GM12878 (cell line): Measurements from ENCODE around the gene ZNF777. TPM values are rescaled to one million over a fixed set of nuclear protein-coding genes. Genes with fewer than 3 reads are reported as not detected.
A peak's percentile ranks its signal among the peaks of the same experiment; 100 is the strongest.

Experiments used
- ATAC-seq: fragments of 200-7000 bp; cut with Tn5 transposase; 3 replicates; pipeline ENCODE4 v1.9.1; 2020; ENCODE audit warnings: mild to moderate bottlenecking, moderate library complexity
- BruUV-seq: library from RNA; stranded (reverse); fragments of 400-500 nt; replicated peaks from 2 replicates; lab custom pipeline; 2021; lab: Mats Ljungman, UMichigan
- CTCF ChIA-PET: fragments of 300-600 bp; sonication (Branson Sonifier 250); formaldehyde crosslinking; extraction: SDS; loops from one replicate; lab custom pipeline; 2021; ENCODE audit warnings: inconsistent platforms; lab: Yijun Ruan, JAX
- POLR2A ChIA-PET: fragments of 350-600 bp; formaldehyde crosslinking; extraction: SDS; loops from one replicate; lab custom pipeline; 2021; ENCODE audit warnings: inconsistent platforms; lab: Charles Lee
- RAD21 ChIA-PET: fragments of 300-600 bp; sonication (Branson Sonifier 250); formaldehyde crosslinking; loops from one replicate; lab custom pipeline; 2023; ENCODE audit warnings: antibody characterized with exemption; ENCODE audit not compliant: unreplicated experiment; lab: Charles Lee
- SMC1A ChIA-PET: fragments of 300-600 bp; sonication (Branson Sonifier 250); formaldehyde crosslinking; loops from one replicate; lab custom pipeline; 2023; ENCODE audit not compliant: unreplicated experiment, uncharacterized antibody; lab: Charles Lee
- DNase-seq: peaks from one replicate; pipeline ENCODE4 v3.0.0-alpha.2; 2011; ENCODE audit warnings: low read depth, low spot score
- FAIRE-seq: peaks from 3 replicates; lab custom pipeline; 2011; peaks lifted over from hg19 to GRCh38; lab: Jason Lieb, UNC
- H2AFZ ChIP-seq: 2 replicates; pipeline ENCODE4 v1.6.0; 2011; ENCODE audit warnings: low read depth, low read length, control low read depth; ENCODE audit not compliant: control insufficient read depth
- H3K27ac ChIP-seq: 2 replicates; pipeline ENCODE4 v1.5.1; 2011; ENCODE audit warnings: control low read depth; ENCODE audit not compliant: control insufficient read depth, insufficient read depth
- H3K27me3 ChIP-seq, 2 experiments: replicated peaks in 1 of 2; 2 replicates each; pipeline versions ENCODE4 v1.6.0 to v1.6.1; 2011; ENCODE audit warnings: low read length in 1 of 2; ENCODE audit not compliant: control insufficient read depth in 2 of 2, insufficient read depth in 2 of 2
- H3K36me3 ChIP-seq, 2 experiments: 2 replicates each; pipeline ENCODE4 v1.5.1; 2011; ENCODE audit warnings: low read length in 1 of 2; ENCODE audit not compliant: control insufficient read depth in 2 of 2, insufficient read depth in 2 of 2
- H3K4me1 ChIP-seq: 2 replicates; pipeline ENCODE4 v1.6.1; 2011; ENCODE audit warnings: mild to moderate bottlenecking, low read length, moderate library complexity, mixed read lengths; ENCODE audit not compliant: control insufficient read depth, insufficient read depth
- H3K4me2 ChIP-seq: 2 replicates; pipeline ENCODE4 v1.6.0; 2011; ENCODE audit warnings: control low read depth; ENCODE audit not compliant: control insufficient read depth, insufficient read depth
- H3K4me3 ChIP-seq: fragments of 200-600 bp; sonication (generic); 2 replicates; pipeline ENCODE4 v1.5.1; 2016
- H3K79me2 ChIP-seq: 2 replicates; pipeline ENCODE4 v1.6.0; 2011; ENCODE audit warnings: low read length; ENCODE audit not compliant: control insufficient read depth, insufficient read depth
- H3K9ac ChIP-seq: 2 replicates; pipeline ENCODE4 v1.8.0; 2011; ENCODE audit warnings: low read length, control low read depth, mixed read lengths; ENCODE audit not compliant: control insufficient read depth, insufficient read depth
- H3K9me3 ChIP-seq: replicated peaks from 3 replicates; pipeline ENCODE4 v1.5.1; 2011; ENCODE audit warnings: mild to moderate bottlenecking, low read length; ENCODE audit not compliant: control insufficient read depth, insufficient read depth
- H4K20me1 ChIP-seq: 2 replicates; pipeline ENCODE4 v1.6.0; 2011; ENCODE audit not compliant: control insufficient read depth, insufficient read depth
- ATF7 ChIP-seq: fragments of 450-650 bp; IDR thresholded peaks from 2 replicates; pipeline ENCODE4 v1.6.1; 2016; ENCODE audit warnings: low read depth, mild to moderate bottlenecking
- CBX3 ChIP-seq: fragments of 200-600 bp; sonication (generic); IDR thresholded peaks from 2 replicates; pipeline ENCODE4 v1.6.1; 2016; ENCODE audit warnings: low read depth, borderline replicate concordance
- CREB1 ChIP-seq: IDR thresholded peaks from 2 replicates; pipeline ENCODE4 v1.6.1; 2012; ENCODE audit warnings: low read depth, mild to moderate bottlenecking, inconsistent platforms
- EGR1 ChIP-seq, 2 experiments: IDR thresholded peaks; 1 replicate in 1 of 2; 2 replicates in 1 of 2; pipeline ENCODE4 v1.6.1; 2011 to 2012; ENCODE audit warnings: low read depth in 2 of 2, low read length in 2 of 2, borderline replicate concordance in 1 of 2, mild to moderate bottlenecking in 1 of 2, moderate library complexity in 1 of 2
- EZH2 ChIP-seq: IDR thresholded peaks from 2 replicates; pipeline ENCODE4 v1.6.1; 2012; ENCODE audit warnings: low read depth, mild to moderate bottlenecking, control low read depth, inconsistent platforms, low read length, borderline replicate concordance; ENCODE audit not compliant: control insufficient read depth
- JUND ChIP-seq: IDR thresholded peaks from 2 replicates; pipeline ENCODE4 v1.6.1; 2012; ENCODE audit warnings: low read depth, mild to moderate bottlenecking, low read length, improper control_type of control experiment, moderate library complexity
- KAT2A ChIP-seq: conservative IDR thresholded peaks from 2 replicates; pipeline ENCODE4 v1.6.1; 2011; ENCODE audit warnings: low read depth, low read length; ENCODE audit not compliant: control insufficient read depth
- PML ChIP-seq: IDR thresholded peaks from 2 replicates; pipeline ENCODE4 v1.6.1; 2012; ENCODE audit warnings: low read length, inconsistent platforms
- SIN3A ChIP-seq: IDR thresholded peaks from 2 replicates; pipeline ENCODE4 v1.6.1; 2012; ENCODE audit warnings: low read depth, low read length, improper control_type of control experiment
- SREBF1 ChIP-seq: IDR thresholded peaks from 2 replicates; pipeline ENCODE4 v1.6.1; 2012; ENCODE audit warnings: mild to moderate bottlenecking, low read length
- WGBS: methylation state at CpG from one replicate; pipeline ENCODE4 v1.1.6; 2016; ENCODE audit warnings: low lambda C conversion rate; ENCODE audit not compliant: insufficient replicate concordance, insufficient coverage; ENCODE audit errors: missing lambda C conversion rate; 5-methylcytosine and 5-hydroxymethylcytosine counted together
- in situ Hi-C: fragments of 300-500 bp; cut with MboI; formaldehyde crosslinking; loops from 9 replicates; pipeline ENCODE4 v1.14.3; 2018; ENCODE audit warnings: mixed read lengths
- intact Hi-C: fragments of 100-400 bp; cut with micrococcal nuclease; formaldehyde crosslinking; loops from one replicate; pipeline ENCODE4 v1.14.2; 2022; ENCODE audit not compliant: unreplicated experiment
- polyA plus RNA-seq, 11 experiments: library from polyadenylated mRNA; depleted of rRNA in 4 of 11; unstranded in 6 of 11; stranded (reverse) in 5 of 11; fragments of >200 nt; fragmentation: Nextera tagmentation in 4 of 11; fragmentation: Illumina TruSeq in 1 of 11; extraction: Ambion mirVana in 4 of 11; extraction: Trizol in 1 of 11; gene quantifications; 1 replicate in 1 of 11; 2 replicates in 10 of 11; pipeline versions ENCODE4 v1.2.1 to v1.2.3, GENCODE V29; 2011 to 2016; ENCODE audit warnings: inconsistent platforms in 2 of 11, missing spikeins in 2 of 11, low read depth in 1 of 11
- total RNA-seq, 4 experiments: library from RNA; depleted of rRNA in 3 of 4; stranded (reverse); fragments of >200 nt in 3 of 4; fragmentation: Illumina TruSeq in 1 of 4; extraction: Trizol in 1 of 4; gene quantifications; 2 replicates each; pipeline versions ENCODE4 v1.2.1 to v1.2.3, GENCODE V29; 2013 to 2021
- TF ChIP-seq, protein P1 (sequence below): IDR thresholded peaks from 2 replicates; pipeline ENCODE4 v1.6.1; 2011; ENCODE audit warnings: low read depth, low read length, improper control_type of control experiment, borderline replicate concordance
- TF ChIP-seq, protein P2 (sequence below): fragments of 450-650 bp; IDR thresholded peaks from 2 replicates; pipeline ENCODE4 v1.6.1; 2017; ENCODE audit warnings: borderline replicate concordance
- TF ChIP-seq, protein P3 (sequence below): IDR thresholded peaks from 2 replicates; pipeline ENCODE4 v1.6.1; 2011; ENCODE audit warnings: low read depth, mild to moderate bottlenecking, low read length, moderate library complexity, borderline replicate concordance; ENCODE audit errors: extremely low read depth
- TF ChIP-seq, protein P4 (sequence below): fragments of 450-650 bp; IDR thresholded peaks from 2 replicates; pipeline ENCODE4 v1.6.1; 2017; ENCODE audit warnings: mild to moderate bottlenecking, moderate library complexity

Gene ZNF777
- total and polyA plus RNA-seq, 10 of the 15 experiments (the other 5 are each of a cell fraction or from before 2014, with no cell fraction given), result 0.03 to 16.0 (median 3.7) TPM

DNA sequence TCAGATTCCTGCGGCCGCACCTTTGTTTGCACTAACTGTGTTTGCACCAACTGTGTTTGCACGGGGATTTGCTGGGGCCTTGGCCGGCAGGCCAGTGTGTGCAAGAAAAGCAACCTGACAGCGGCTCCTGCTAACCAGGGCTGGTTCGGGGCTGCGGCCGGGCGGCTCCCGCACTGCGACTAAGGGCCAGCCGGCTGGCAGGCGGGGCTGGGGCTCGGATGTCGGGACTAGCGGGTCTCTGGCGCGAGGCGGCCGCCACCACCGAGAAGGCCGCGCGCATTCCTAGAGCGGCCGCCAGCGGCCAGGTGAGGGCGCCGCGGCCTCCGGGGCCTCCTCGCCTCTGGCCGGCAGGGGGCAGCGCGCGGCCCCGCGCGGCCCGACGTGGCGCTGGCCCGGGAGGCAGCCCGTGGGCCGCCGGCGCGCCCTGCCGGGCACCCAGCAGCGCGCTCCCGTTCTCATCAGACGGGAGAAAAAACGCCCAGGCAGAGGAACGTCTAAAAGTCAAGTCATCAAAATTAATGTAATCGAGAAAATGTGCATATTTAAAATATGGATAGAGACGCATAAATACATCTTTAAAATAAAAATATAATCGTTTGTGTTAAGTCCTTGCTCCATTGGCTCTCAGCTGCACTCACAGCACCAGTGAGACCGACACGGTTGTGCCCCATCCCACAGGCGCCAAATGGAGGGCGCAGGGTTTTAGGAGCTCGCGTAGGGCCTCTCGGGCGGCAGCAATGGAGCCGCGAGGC, 38.5 kb downstream of the ZNF777 start:
- CTCF ChIA-PET, result interaction anchor here (0.6 to 2.1 kb wide), 19 partner anchors 11 to 241 kb away, joined by 3 to 12 read pairs (median 4); partner anchors contain the start of genes ZNF777 and ZNF783
- H3K9ac ChIP-seq, result peak overlapping the region; percentile 44; the same call in 1 of the 2 replicates
- SMC1A ChIA-PET, result interaction anchor here (1.0 to 1.6 kb wide), 3 partner anchors 138 to 204 kb away, joined by 3 to 6 read pairs (median 3); no protein-coding TSS in a partner anchor
- TF ChIP-seq KAT2A (no peak), JUND (no peak), CBX3 (no peak), EZH2 (no peak), CREB1 (0 out of 2 replicates have a peak, but pooled peaks have one; percentile 22), PML (no peak), ATF7 (no peak), SIN3A (no peak), EGR1 (IDR thresholded peaks at IDR 0.05; ENCODE audit: borderline replicate concordance in 1 of 2, low read depth in 2 of 2, low read length in 2 of 2) (peak in 1 of 2 experiments; percentile 62; a peak in 1 of 3 replicates), SREBF1 (no peak)
- TF ChIP-seq, protein P1, sequence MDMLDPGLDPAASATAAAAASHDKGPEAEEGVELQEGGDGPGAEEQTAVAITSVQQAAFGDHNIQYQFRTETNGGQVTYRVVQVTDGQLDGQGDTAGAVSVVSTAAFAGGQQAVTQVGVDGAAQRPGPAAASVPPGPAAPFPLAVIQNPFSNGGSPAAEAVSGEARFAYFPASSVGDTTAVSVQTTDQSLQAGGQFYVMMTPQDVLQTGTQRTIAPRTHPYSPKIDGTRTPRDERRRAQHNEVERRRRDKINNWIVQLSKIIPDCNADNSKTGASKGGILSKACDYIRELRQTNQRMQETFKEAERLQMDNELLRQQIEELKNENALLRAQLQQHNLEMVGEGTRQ, result no peak
- TF ChIP-seq, protein P2, sequence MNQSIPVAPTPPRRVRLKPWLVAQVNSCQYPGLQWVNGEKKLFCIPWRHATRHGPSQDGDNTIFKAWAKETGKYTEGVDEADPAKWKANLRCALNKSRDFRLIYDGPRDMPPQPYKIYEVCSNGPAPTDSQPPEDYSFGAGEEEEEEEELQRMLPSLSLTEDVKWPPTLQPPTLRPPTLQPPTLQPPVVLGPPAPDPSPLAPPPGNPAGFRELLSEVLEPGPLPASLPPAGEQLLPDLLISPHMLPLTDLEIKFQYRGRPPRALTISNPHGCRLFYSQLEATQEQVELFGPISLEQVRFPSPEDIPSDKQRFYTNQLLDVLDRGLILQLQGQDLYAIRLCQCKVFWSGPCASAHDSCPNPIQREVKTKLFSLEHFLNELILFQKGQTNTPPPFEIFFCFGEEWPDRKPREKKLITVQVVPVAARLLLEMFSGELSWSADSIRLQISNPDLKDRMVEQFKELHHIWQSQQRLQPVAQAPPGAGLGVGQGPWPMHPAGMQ, result no peak
- TF ChIP-seq, protein P3, sequence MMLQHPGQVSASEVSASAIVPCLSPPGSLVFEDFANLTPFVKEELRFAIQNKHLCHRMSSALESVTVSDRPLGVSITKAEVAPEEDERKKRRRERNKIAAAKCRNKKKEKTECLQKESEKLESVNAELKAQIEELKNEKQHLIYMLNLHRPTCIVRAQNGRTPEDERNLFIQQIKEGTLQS, result no peak
- TF ChIP-seq, protein P4, sequence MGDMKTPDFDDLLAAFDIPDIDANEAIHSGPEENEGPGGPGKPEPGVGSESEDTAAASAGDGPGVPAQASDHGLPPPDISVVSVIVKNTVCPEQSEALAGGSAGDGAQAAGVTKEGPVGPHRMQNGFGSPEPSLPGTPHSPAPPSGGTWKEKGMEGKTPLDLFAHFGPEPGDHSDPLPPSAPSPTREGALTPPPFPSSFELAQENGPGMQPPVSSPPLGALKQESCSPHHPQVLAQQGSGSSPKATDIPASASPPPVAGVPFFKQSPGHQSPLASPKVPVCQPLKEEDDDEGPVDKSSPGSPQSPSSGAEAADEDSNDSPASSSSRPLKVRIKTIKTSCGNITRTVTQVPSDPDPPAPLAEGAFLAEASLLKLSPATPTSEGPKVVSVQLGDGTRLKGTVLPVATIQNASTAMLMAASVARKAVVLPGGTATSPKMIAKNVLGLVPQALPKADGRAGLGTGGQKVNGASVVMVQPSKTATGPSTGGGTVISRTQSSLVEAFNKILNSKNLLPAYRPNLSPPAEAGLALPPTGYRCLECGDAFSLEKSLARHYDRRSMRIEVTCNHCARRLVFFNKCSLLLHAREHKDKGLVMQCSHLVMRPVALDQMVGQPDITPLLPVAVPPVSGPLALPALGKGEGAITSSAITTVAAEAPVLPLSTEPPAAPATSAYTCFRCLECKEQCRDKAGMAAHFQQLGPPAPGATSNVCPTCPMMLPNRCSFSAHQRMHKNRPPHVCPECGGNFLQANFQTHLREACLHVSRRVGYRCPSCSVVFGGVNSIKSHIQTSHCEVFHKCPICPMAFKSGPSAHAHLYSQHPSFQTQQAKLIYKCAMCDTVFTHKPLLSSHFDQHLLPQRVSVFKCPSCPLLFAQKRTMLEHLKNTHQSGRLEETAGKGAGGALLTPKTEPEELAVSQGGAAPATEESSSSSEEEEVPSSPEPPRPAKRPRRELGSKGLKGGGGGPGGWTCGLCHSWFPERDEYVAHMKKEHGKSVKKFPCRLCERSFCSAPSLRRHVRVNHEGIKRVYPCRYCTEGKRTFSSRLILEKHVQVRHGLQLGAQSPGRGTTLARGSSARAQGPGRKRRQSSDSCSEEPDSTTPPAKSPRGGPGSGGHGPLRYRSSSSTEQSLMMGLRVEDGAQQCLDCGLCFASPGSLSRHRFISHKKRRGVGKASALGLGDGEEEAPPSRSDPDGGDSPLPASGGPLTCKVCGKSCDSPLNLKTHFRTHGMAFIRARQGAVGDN, result no peak

More for the DNA sequence above, 38.5 kb downstream of the ZNF777 start:
- H3K4me2 ChIP-seq, result peak overlapping the region; percentile 94
- no TSS peak for BruUV-seq
- ChIA-PET RAD21 (interaction anchor here (0.6 to 2.7 kb wide), 8 partner anchors 12 to 203 kb away, joined by 3 to 9 read pairs (median 4); partner anchors contain the start of gene ZNF783), POLR2A (interaction anchor here (0.5 to 0.6 kb wide), 2 partner anchors 162 to 1929 kb away, joined by 3 read pairs; no protein-coding TSS in a partner anchor)
- no peaks in the 10 kb centered on the region for H4K20me1 ChIP-seq
- peak overlapping the region; percentile 93 for H2AFZ ChIP-seq
- peak overlapping the region; percentile 57 for H3K4me3 ChIP-seq
- H3K27ac ChIP-seq, result no peak overlapping the region
- ATAC-seq (peak; percentile 98), FAIRE-seq (no peak), DNase-seq (peak; percentile 9)
- WGBS, result 2% methylated on average over 68 of the region's 68 CpGs
- no peaks in the 10 kb centered on the region for H3K4me1 ChIP-seq
- no peaks in the 10 kb centered on the region for H3K36me3 ChIP-seq
- no peaks in the 10 kb centered on the region for H3K9me3 ChIP-seq
- in situ Hi-C loops (no loop called here), intact Hi-C loops (loop anchor here (1.0 to 10.0 kb wide), 7 partner anchors 35 to 278 kb away; partner anchors contain the start of genes ZNF212, ZNF398 and ZNF746)
- H3K79me2 ChIP-seq, result no peaks in the 10 kb centered on the region
- no peaks in the 10 kb centered on the region for H3K27me3 ChIP-seq
